Right atrium auricular region (tissue), 2 donors: ENCODE data around the gene TOPORS. TPM values are rescaled to one million over a fixed set of nuclear protein-coding genes. Genes with fewer than 3 reads are reported as not detected.

Experiments used
- DNase-seq: peaks from one replicate; pipeline ENCODE4 v3.0.0-alpha.2; 2019; ENCODE audit warnings: low spot score
- H3K27ac ChIP-seq, 2 donors: fragments of 200-600 bp; sonication (generic); 1 replicate in 1 of 2; 2 replicates in 1 of 2; pipeline ENCODE4 v1.5.1; 2016 to 2019
- H3K27me3 ChIP-seq, 2 donors: fragments of 200-600 bp; sonication (generic); one replicate each; pipeline versions ENCODE4 v1.5.1 to v1.6.0; 2017 to 2019
- H3K36me3 ChIP-seq: fragments of 200-600 bp; sonication (generic); one replicate; pipeline ENCODE4 v1.5.1; 2016
- H3K4me1 ChIP-seq, 2 donors: fragments of 200-600 bp; sonication (generic); one replicate each; pipeline versions ENCODE4 v1.5.1 to v1.6.0; 2017 to 2019
- H3K4me3 ChIP-seq, 2 donors: fragments of 200-600 bp; sonication (generic); 1 replicate in 1 of 2; 2 replicates in 1 of 2; pipeline ENCODE4 v1.5.1; 2017 to 2019; ENCODE audit warnings: mild to moderate bottlenecking in 1 of 2, moderate library complexity in 1 of 2
- H3K9me3 ChIP-seq, 2 donors: fragments of 200-600 bp; sonication (generic); one replicate each; pipeline ENCODE4 v1.5.1; 2019
- total RNA-seq, 2 donors: library from RNA; depleted of rRNA; stranded (reverse); fragments of >200 nt; gene quantifications; one replicate each; pipeline ENCODE4 v1.1.0, GENCODE V29; 2016
- TF ChIP-seq, protein P1 (sequence below), 2 donors: fragments of 200-600 bp; sonication (generic); IDR thresholded peaks; one replicate each; pipeline ENCODE4 v1.5.1; 2019; ENCODE audit warnings: antibody characterized with exemption in 2 of 2

TOPORS gene
- total RNA-seq, 2 donors from 2014 or later, result 9.4 to 11.0 TPM

DNA sequence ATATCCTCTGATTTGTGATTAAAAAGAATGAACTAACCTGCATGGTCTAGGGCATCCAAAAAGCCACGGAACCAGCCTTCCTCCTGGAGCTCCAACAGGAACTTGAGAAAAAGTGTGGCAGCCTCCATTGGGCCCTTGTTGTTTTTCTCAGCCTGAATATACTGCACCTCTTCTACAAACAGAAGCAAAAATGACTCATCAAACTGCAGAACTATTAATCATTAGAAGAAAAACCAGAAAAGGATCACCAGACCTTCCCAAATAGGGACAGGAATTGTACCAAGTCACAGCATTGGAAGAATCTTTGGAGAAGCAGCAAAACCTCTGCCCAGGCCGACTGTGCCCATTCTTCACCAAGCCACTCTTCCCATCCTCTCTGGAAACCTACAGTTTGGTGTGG is 51.6 kb downstream of the TOPORS start:
- no peak overlapping the region for H3K27ac ChIP-seq
- TF ChIP-seq, protein P1, sequence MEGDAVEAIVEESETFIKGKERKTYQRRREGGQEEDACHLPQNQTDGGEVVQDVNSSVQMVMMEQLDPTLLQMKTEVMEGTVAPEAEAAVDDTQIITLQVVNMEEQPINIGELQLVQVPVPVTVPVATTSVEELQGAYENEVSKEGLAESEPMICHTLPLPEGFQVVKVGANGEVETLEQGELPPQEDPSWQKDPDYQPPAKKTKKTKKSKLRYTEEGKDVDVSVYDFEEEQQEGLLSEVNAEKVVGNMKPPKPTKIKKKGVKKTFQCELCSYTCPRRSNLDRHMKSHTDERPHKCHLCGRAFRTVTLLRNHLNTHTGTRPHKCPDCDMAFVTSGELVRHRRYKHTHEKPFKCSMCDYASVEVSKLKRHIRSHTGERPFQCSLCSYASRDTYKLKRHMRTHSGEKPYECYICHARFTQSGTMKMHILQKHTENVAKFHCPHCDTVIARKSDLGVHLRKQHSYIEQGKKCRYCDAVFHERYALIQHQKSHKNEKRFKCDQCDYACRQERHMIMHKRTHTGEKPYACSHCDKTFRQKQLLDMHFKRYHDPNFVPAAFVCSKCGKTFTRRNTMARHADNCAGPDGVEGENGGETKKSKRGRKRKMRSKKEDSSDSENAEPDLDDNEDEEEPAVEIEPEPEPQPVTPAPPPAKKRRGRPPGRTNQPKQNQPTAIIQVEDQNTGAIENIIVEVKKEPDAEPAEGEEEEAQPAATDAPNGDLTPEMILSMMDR (IDR thresholded peaks at IDR 0.05), result no peak
- peaks cover 7% of the 10 kb centered on the region for H3K36me3 ChIP-seq
- no peaks in the 10 kb centered on the region for H3K9me3 ChIP-seq
- DNase-seq, result no peak
- no peaks in the 10 kb centered on the region for H3K4me1 ChIP-seq
- no peaks in the 10 kb centered on the region for H3K27me3 ChIP-seq
- no peak overlapping the region for H3K4me3 ChIP-seq

DNA sequence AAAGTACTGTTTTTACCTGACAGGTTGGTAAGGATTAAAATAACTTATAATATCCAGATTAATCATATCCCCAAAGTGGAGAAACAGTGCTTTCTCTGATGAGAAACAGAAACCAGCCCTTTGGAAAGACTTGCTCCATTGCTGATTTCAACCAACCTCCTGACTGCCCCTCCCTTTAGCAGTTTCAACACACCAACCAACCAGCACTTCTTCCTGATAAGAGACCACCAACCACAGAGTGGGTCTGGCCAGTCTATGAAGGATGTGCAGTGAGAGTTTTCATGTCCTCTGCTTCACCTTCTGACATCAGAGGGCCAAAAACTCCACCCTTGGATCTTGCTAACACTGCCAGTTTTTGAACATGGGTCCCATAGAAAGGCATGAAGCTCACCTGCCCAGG is 54.5 kb downstream of the TOPORS start:
- Histone ChIP-seq H3K9me3 (no peaks in the 10 kb centered on the region), H3K27ac (no peak overlapping the region), H3K4me3 (no peak overlapping the region), H3K27me3 (no peaks in the 10 kb centered on the region), H3K4me1 (no peaks in the 10 kb centered on the region), H3K36me3 (peaks cover 7% of the 10 kb centered on the region)
- no peak for DNase-seq
- TF ChIP-seq, protein P1 (IDR thresholded peaks at IDR 0.05), result no peak

DNA sequence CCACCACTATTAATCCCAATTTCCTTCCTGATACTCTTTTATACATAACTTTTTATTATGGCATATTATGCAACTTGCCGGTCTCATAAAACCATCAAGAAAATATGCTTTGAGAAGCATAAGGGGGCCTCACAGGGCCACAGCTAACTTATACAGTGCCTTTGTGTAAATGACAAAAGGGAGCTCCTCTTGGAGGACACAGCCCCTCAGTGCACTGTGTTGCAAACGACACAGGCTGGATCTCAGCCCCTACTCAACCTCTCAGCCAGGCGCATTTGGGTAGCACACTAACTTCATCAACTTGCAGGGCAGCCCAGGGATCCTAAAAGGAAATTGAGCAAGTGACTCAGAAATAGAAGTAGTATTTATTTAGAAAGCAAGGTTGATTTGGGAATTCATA is 61.8 kb downstream of the TOPORS start:
- DNase-seq, result no peak
- Histone ChIP-seq H3K4me1 (no peaks in the 10 kb centered on the region), H3K9me3 (no peaks in the 10 kb centered on the region), H3K27me3 (no peaks in the 10 kb centered on the region), H3K36me3 (peaks cover 21% of the 10 kb centered on the region), H3K27ac (no peak overlapping the region), H3K4me3 (no peak overlapping the region)
- TF ChIP-seq, protein P1 (IDR thresholded peaks at IDR 0.05), result no peak

Other genes starting within 250 kb of the TOPORS start
- gene ACO1, start 167.9 kb downstream of the TOPORS start, total RNA-seq, result 10 to 100 TPM; 37.2 to 43.8 TPM
- gene RIGI, start 26.4 kb downstream of the TOPORS start, total RNA-seq, result 1 to 10 TPM; 2.6 to 3.1 TPM
- gene SMIM27, start 259 bp downstream of the TOPORS start, total RNA-seq, result 1 to 10 TPM; 5.7 to 6.8 TPM
- gene NDUFB6, start 20.6 kb upstream of the TOPORS start, total RNA-seq, result 100 to 1,000 TPM in 1 of 2 donors, 10 to 100 TPM in 1; 70.1 to 134 TPM
- gene TAF1L, start 83.1 kb upstream of the TOPORS start, total RNA-seq, result not detected
- not detected for gene TMEM215, start 231.0 kb upstream of the TOPORS start, total RNA-seq